Endothelial cell of umbilical vein (primary cell): ENCODE measurements around the gene CNTNAP2. TPM values are rescaled to one million over a fixed set of nuclear protein-coding genes. Genes with fewer than 3 reads are reported as not detected.

Source experiments
- BruUV-seq: library from RNA; stranded (reverse); fragments of 400-500 nt; replicated peaks from 2 replicates; lab custom pipeline; 2021; lab: Mats Ljungman, UMichigan
- CTCF ChIA-PET: fragments of 300-600, 350-600 bp; sonication (Branson Sonifier 250); formaldehyde crosslinking; loops from one replicate; lab custom pipeline; 2021; ENCODE audit warnings: antibody characterized with exemption, inconsistent platforms; lab: Charles Lee
- POLR2A ChIA-PET: fragments of 300-600, 350-600 bp; sonication (Branson Sonifier 250); formaldehyde crosslinking; loops from one replicate; lab custom pipeline; 2021; ENCODE audit warnings: antibody characterized with exemption, inconsistent platforms; lab: Charles Lee
- DNase-seq: peaks from one replicate; pipeline ENCODE4 v3.0.0-alpha.2; 2011; ENCODE audit warnings: low read depth, low spot score
- FAIRE-seq: peaks from 2 replicates; lab custom pipeline; 2011; peaks lifted over from hg19 to GRCh38; lab: Jason Lieb, UNC
- H2AFZ ChIP-seq: 2 replicates; pipeline ENCODE4 v1.6.0; 2012; ENCODE audit warnings: low read depth, low read length, control low read depth, inconsistent platforms
- H3K27ac ChIP-seq: 2 replicates; pipeline ENCODE4 v1.5.1; 2011; ENCODE audit warnings: low read depth, mild to moderate bottlenecking, control low read depth, low read length, moderate library complexity; ENCODE audit not compliant: insufficient read depth
- H3K27me3 ChIP-seq, 2 experiments: 2 replicates each; pipeline versions ENCODE4 v1.6.0 to v1.6.1; 2011; ENCODE audit warnings: low read length in 2 of 2, mixed read lengths in 1 of 2; ENCODE audit not compliant: control insufficient read depth in 2 of 2, insufficient read depth in 2 of 2
- H3K36me3 ChIP-seq, 2 experiments: 2 replicates in 1 of 2; 3 replicates in 1 of 2; pipeline ENCODE4 v1.5.1; 2011; ENCODE audit warnings: low read length in 2 of 2, mild to moderate bottlenecking in 1 of 2, moderate library complexity in 1 of 2; ENCODE audit not compliant: control insufficient read depth in 2 of 2, insufficient read depth in 2 of 2; ENCODE audit errors: extremely low read depth in 1 of 2
- H3K4me1 ChIP-seq: 3 replicates; pipeline ENCODE4 v1.5.1; 2011; ENCODE audit warnings: mild to moderate bottlenecking, low read length; ENCODE audit not compliant: control insufficient read depth, insufficient read depth; ENCODE audit errors: extremely low read depth
- H3K4me2 ChIP-seq: 2 replicates; pipeline ENCODE4 v1.6.1; 2011; ENCODE audit warnings: low read length, control low read depth, mixed read lengths; ENCODE audit not compliant: insufficient read depth
- H3K4me3 ChIP-seq, 3 experiments: fragments of 200-600 bp in 1 of 3; sonication (generic), shearing (Covaris generic) in 1 of 3; replicated peaks in 1 of 3; 2 replicates each; pipeline ENCODE4 v1.5.1; 2011 to 2016; ENCODE audit warnings: control low read depth in 3 of 3, low read length in 3 of 3, mild to moderate bottlenecking in 2 of 3, inconsistent platforms in 1 of 3, low read depth in 1 of 3, moderate library complexity in 1 of 3; ENCODE audit not compliant: insufficient read depth in 1 of 3
- H3K79me2 ChIP-seq: 2 replicates; pipeline ENCODE4 v1.6.0; 2012; ENCODE audit warnings: low read length, inconsistent platforms; ENCODE audit not compliant: control insufficient read depth, insufficient read depth
- H3K9ac ChIP-seq: replicated peaks from 2 replicates; pipeline ENCODE3; 2011; ENCODE audit warnings: low read length, control low read depth; ENCODE audit not compliant: insufficient read depth; ENCODE audit errors: extremely low read depth
- H3K9me1 ChIP-seq: replicated peaks from 3 replicates; pipeline ENCODE4 v1.6.0; 2011; ENCODE audit warnings: mild to moderate bottlenecking, low read length; ENCODE audit not compliant: control insufficient read depth, insufficient read depth; ENCODE audit errors: extremely low read depth
- H3K9me3 ChIP-seq: replicated peaks from 2 replicates; pipeline ENCODE4 v1.5.1; 2012; ENCODE audit warnings: low read length, inconsistent platforms; ENCODE audit not compliant: control insufficient read depth, insufficient read depth
- H4K20me1 ChIP-seq: replicated peaks from 2 replicates; pipeline ENCODE3; 2011; ENCODE audit warnings: mild to moderate bottlenecking, low read length; ENCODE audit not compliant: control insufficient read depth, insufficient read depth; ENCODE audit errors: extremely low read depth
- EZH2 ChIP-seq: IDR thresholded peaks from 2 replicates; pipeline ENCODE4 v1.6.1; 2012; ENCODE audit warnings: borderline replicate concordance, low read depth, mild to moderate bottlenecking, moderate library complexity, low read length, inconsistent platforms; ENCODE audit not compliant: severe bottlenecking
- FOS ChIP-seq: IDR thresholded peaks from 2 replicates; pipeline ENCODE4 v1.6.1; 2011; ENCODE audit warnings: mild to moderate bottlenecking, low read length, moderate library complexity, borderline replicate concordance; ENCODE audit not compliant: insufficient read depth
- GATA2 ChIP-seq: IDR thresholded peaks from 2 replicates; pipeline ENCODE4 v1.7.0; 2011; ENCODE audit warnings: low read depth, mild to moderate bottlenecking, moderate library complexity, mixed read lengths, low read length; ENCODE audit not compliant: insufficient read length, insufficient read depth
- JUN ChIP-seq: IDR thresholded peaks from 2 replicates; pipeline ENCODE4 v1.6.1; 2011; ENCODE audit warnings: borderline replicate concordance, low read depth; ENCODE audit not compliant: insufficient read length, insufficient read depth
- MYC ChIP-seq: IDR thresholded peaks from one replicate; pipeline ENCODE4 v1.6.1; 2011; ENCODE audit warnings: mild to moderate bottlenecking, low read depth, low read length
- POLR2A ChIP-seq: IDR thresholded peaks from 2 replicates; pipeline ENCODE4 v1.6.1; 2012; ENCODE audit warnings: low read depth, mild to moderate bottlenecking, control low read depth, low read length
- POLR2AphosphoS5 ChIP-seq: IDR thresholded peaks from 2 replicates; pipeline ENCODE4 v1.6.1; 2012; ENCODE audit warnings: low read depth, mild to moderate bottlenecking, control low read depth, low read length, moderate library complexity; ENCODE audit not compliant: insufficient read depth
- dilution Hi-C: fragments of 300-500 bp; cut with MboI; formaldehyde crosslinking; loops from one replicate; pipeline ENCODE4 v1.15.0; 2019; ENCODE audit warnings: low sequenced_read_pairs; ENCODE audit not compliant: extremely low pct_ligation_motif_present
- intact Hi-C: fragments of 100-400 bp; cut with micrococcal nuclease; formaldehyde crosslinking; loops from one replicate; pipeline ENCODE4 v1.10.0; 2022
- polyA plus RNA-seq, 4 experiments: library from polyadenylated mRNA; depleted of rRNA in 3 of 4; stranded (reverse) in 3 of 4; unstranded in 1 of 4; fragments of >200 nt; gene quantifications; 2 replicates each; pipeline versions ENCODE4 v1.2.1 to v1.2.3, GENCODE V29; 2011 to 2012; ENCODE audit warnings: missing spikeins in 1 of 4
- total RNA-seq: library from RNA; stranded (reverse); gene quantifications from 2 replicates; pipeline ENCODE4 v1.2.3, GENCODE V29; 2021
- TF ChIP-seq, protein P1 (sequence below): IDR thresholded peaks from 2 replicates; pipeline ENCODE4 v1.6.1; 2011; ENCODE audit not compliant: insufficient read depth, insufficient read length
- TF ChIP-seq, protein P2 (sequence below), 2 donors: IDR thresholded peaks; 1 replicate in 1 of 2; 2 replicates in 1 of 2; pipeline ENCODE4 v1.5.1; 2011; ENCODE audit warnings: low read length in 2 of 2, mild to moderate bottlenecking in 2 of 2, moderate library complexity in 2 of 2, control low read depth in 1 of 2, inconsistent platforms in 1 of 2, low read depth in 1 of 2; ENCODE audit not compliant: insufficient read depth in 1 of 2; ENCODE audit errors: extremely low read depth in 1 of 2

The CNTNAP2 gene
- total and polyA plus RNA-seq, 2 donors (not counting 3 experiments of a cell fraction or from before 2014, with no cell fraction given) = not detected

DNA sequence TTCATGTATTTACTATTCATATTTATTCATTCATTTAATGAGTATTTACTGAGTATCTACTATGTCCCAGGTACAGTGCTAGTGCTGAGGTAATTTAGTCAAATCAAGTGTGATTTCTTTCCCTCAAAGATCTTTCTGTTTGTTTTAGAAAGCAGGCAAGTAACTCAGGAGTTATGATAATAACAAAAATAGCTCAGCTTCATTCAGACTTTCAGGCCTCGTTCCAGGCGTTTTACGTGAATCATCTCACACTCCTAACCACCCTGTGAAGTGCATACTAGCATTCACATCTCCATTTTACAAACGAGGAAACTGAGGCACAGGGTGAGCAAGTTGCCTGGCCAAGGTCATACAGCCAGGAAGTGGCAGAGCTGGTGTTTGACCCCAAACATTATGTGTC, 2005.2 kb downstream of the CNTNAP2 start:
- no peaks in the 10 kb centered on the region for H3K9me1 ChIP-seq
- no peak overlapping the region for H3K4me3 ChIP-seq
- ChIA-PET CTCF (no interaction called here), POLR2A (no interaction called here)
- H3K4me2 ChIP-seq = no peak overlapping the region
- TF ChIP-seq FOS (no peak), POLR2AphosphoS5 (no peak), MYC (no peak), GATA2 (no peak), EZH2 (no peak), POLR2A (no peak), JUN (no peak)
- TF ChIP-seq, protein P1, sequence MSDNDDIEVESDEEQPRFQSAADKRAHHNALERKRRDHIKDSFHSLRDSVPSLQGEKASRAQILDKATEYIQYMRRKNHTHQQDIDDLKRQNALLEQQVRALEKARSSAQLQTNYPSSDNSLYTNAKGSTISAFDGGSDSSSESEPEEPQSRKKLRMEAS = no peak
- TF ChIP-seq, protein P2, sequence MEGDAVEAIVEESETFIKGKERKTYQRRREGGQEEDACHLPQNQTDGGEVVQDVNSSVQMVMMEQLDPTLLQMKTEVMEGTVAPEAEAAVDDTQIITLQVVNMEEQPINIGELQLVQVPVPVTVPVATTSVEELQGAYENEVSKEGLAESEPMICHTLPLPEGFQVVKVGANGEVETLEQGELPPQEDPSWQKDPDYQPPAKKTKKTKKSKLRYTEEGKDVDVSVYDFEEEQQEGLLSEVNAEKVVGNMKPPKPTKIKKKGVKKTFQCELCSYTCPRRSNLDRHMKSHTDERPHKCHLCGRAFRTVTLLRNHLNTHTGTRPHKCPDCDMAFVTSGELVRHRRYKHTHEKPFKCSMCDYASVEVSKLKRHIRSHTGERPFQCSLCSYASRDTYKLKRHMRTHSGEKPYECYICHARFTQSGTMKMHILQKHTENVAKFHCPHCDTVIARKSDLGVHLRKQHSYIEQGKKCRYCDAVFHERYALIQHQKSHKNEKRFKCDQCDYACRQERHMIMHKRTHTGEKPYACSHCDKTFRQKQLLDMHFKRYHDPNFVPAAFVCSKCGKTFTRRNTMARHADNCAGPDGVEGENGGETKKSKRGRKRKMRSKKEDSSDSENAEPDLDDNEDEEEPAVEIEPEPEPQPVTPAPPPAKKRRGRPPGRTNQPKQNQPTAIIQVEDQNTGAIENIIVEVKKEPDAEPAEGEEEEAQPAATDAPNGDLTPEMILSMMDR (IDR thresholded peaks at IDR 0.05; ENCODE audit: extremely low read depth in 1 of 2, insufficient read depth in 1 of 2, low read depth in 1 of 2, low read length in 2 of 2) = no peak
- H3K79me2 ChIP-seq = no peaks in the 10 kb centered on the region
- FAIRE-seq = no peak
- intact Hi-C loops (no loop called here), dilution Hi-C loops (no loop called here)
- H3K9ac ChIP-seq = no peak overlapping the region
- no peaks in the 10 kb centered on the region for H3K4me1 ChIP-seq
- no TSS peak for BruUV-seq
- no peak for DNase-seq
- no peaks in the 10 kb centered on the region for H4K20me1 ChIP-seq
- no peak overlapping the region for H3K27ac ChIP-seq
- H2AFZ ChIP-seq = no peak overlapping the region
- H3K27me3 ChIP-seq = no peaks in the 10 kb centered on the region
- peaks cover 5% of the 10 kb centered on the region for H3K9me3 ChIP-seq
- no peaks in the 10 kb centered on the region for H3K36me3 ChIP-seq
